HG03571 (cell line): Measurements from ENCODE around the gene CMIP.

Experiments used
- ATAC-seq: cut with Tn5 transposase; IDR thresholded peaks from one replicate; pipeline ENCODE4 v1.9.1; 2021; ENCODE audit not compliant: unreplicated experiment

The CMIP gene

GRCh38 chr16:81528256-81528655 is 83.6 kb downstream of the CMIP start:
- ATAC-seq = no peak

- no peak for ATAC-seq
Measured at GRCh38 chr16:81530296-81530721, 85.7 kb downstream of the CMIP start.

- ATAC-seq = no peak
Measured at GRCh38 chr16:81530814-81531213, 86.2 kb downstream of the CMIP start.

GRCh38 chr16:81531419-81531821 is 86.8 kb downstream of the CMIP start:
- ATAC-seq = no peak

GRCh38 chr16:81532491-81533174 is 88.0 kb downstream of the CMIP start:
- ATAC-seq = no peak

GRCh38 chr16:81533175-81533507 is 88.5 kb downstream of the CMIP start:
- ATAC-seq = no peak

- no peak for ATAC-seq
Measured at GRCh38 chr16:81535679-81536360, 91.2 kb downstream of the CMIP start.

- no peak for ATAC-seq
Measured at GRCh38 chr16:81536648-81537047, 92.0 kb downstream of the CMIP start.

- ATAC-seq = no peak
Measured at GRCh38 chr16:81537721-81538561, 93.3 kb downstream of the CMIP start.

GRCh38 chr16:81539009-81539758 is 94.6 kb downstream of the CMIP start:
- ATAC-seq = no peak

GRCh38 chr16:81539759-81540472 is 95.3 kb downstream of the CMIP start:
- ATAC-seq = no peak

- no peak for ATAC-seq
Measured at GRCh38 chr16:81541314-81541713, 96.7 kb downstream of the CMIP start.

- no peak for ATAC-seq
Measured at GRCh38 chr16:81542609-81543570, 98.3 kb downstream of the CMIP start.

GRCh38 chr16:81543571-81543970 is 99.0 kb downstream of the CMIP start:
- ATAC-seq = no peak

GRCh38 chr16:81544261-81544660 is 99.7 kb downstream of the CMIP start:
- ATAC-seq = no peak

- ATAC-seq = no peak
Measured at GRCh38 chr16:81544700-81545271, 100.2 kb downstream of the CMIP start.

- ATAC-seq = no peak
Measured at GRCh38 chr16:81545470-81546250, 101.1 kb downstream of the CMIP start.

- no peak for ATAC-seq
Measured at GRCh38 chr16:81546781-81547180, 102.2 kb downstream of the CMIP start.
